Embryonic facial prominence (tissue), 1 donor: ENCODE data around the gene GSK3B.

Source experiments
- DNase-seq: peaks from one replicate; pipeline ENCODE4 v3.0.0-alpha.2; 2016; ENCODE audit errors: extremely low spot score

The GSK3B gene

GRCh38 chr3:120093911-120094775 is at the start of gene GSK3B:
Gene GSK3B (minus strand): TSS chr3:120094447. CDS start chr3:120093434, 1,013 bp downstream.
- DNase-seq = no peak

GRCh38 chr3:120143676-120144075 is 49.4 kb upstream of the GSK3B start:
- no peak for DNase-seq

GRCh38 chr3:120142236-120142635 is 48.0 kb upstream of the GSK3B start:
- DNase-seq = no peak

- no peak for DNase-seq
Measured at GRCh38 chr3:120140098-120140742, 46.0 kb upstream of the GSK3B start.

GRCh38 chr3:120139140-120139539 is 44.9 kb upstream of the GSK3B start:
- DNase-seq = no peak

GRCh38 chr3:120137548-120137947 is 43.3 kb upstream of the GSK3B start:
- DNase-seq = no peak

GRCh38 chr3:120130656-120131055 is 36.4 kb upstream of the GSK3B start:
- DNase-seq = no peak

GRCh38 chr3:120129718-120130513 is 35.7 kb upstream of the GSK3B start:
- no peak for DNase-seq

- no peak for DNase-seq
Measured at GRCh38 chr3:120129051-120129450, 34.8 kb upstream of the GSK3B start.

- no peak for DNase-seq
Measured at GRCh38 chr3:120125992-120126391, 31.7 kb upstream of the GSK3B start.

- no peak for DNase-seq
Measured at GRCh38 chr3:120119846-120120510, 25.7 kb upstream of the GSK3B start.

- DNase-seq = no peak
Measured at GRCh38 chr3:120114981-120115380, 20.7 kb upstream of the GSK3B start.

GRCh38 chr3:120114376-120114775 is 20.1 kb upstream of the GSK3B start:
- no peak for DNase-seq

- no peak for DNase-seq
Measured at GRCh38 chr3:120113128-120114116, 19.2 kb upstream of the GSK3B start.

GRCh38 chr3:120111898-120112297 is 17.7 kb upstream of the GSK3B start:
- no peak for DNase-seq

GRCh38 chr3:120103276-120103675 is 9.0 kb upstream of the GSK3B start:
- no peak for DNase-seq

- no peak for DNase-seq
Measured at GRCh38 chr3:120102674-120103073, 8.4 kb upstream of the GSK3B start.

- no peak for DNase-seq
Measured at GRCh38 chr3:120102232-120102631, 8.0 kb upstream of the GSK3B start.

GRCh38 chr3:120101624-120102023 is 7.4 kb upstream of the GSK3B start:
- DNase-seq = no peak

GRCh38 chr3:120100711-120101110 is 6.5 kb upstream of the GSK3B start:
- no peak for DNase-seq

- DNase-seq = no peak
Measured at GRCh38 chr3:120098710-120099109, 4.5 kb upstream of the GSK3B start.
